HG03457 (cell line): ENCODE results near the gene ADNP.

ENCODE experiments used
- ATAC-seq: cut with Tn5 transposase; IDR thresholded peaks from one replicate; pipeline ENCODE4 v1.9.1; 2021; ENCODE audit warnings: moderate number of reproducible peaks; ENCODE audit not compliant: unreplicated experiment

Gene ADNP

DNA sequence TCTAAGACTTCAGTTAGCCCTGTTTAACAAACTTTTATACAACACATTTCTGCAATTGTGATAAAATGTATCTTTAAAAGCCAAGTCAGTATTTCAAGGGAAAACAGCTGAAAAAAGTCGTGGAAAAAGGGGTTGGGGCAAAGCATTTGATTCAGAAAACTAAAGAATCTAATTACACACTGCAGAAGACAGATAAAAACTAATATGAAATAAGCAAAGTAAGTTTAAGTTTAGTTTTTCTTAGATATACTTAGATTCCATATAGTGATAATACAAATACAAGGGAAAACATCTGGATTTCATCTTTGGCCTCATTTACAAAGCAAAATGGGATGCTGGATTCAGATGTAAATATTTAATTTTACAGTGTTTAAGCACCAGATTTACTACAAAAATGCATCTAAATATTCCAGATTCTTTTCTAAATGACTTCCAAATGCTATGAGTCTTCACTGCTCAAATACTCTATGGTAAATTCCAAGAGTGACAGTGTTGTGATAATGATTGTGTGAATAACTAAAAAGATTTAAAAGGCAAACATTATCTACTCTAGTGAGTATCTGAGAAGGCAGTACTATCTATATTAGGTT is 1.5 kb upstream of the ADNP start:
- no peak for ATAC-seq

DNA sequence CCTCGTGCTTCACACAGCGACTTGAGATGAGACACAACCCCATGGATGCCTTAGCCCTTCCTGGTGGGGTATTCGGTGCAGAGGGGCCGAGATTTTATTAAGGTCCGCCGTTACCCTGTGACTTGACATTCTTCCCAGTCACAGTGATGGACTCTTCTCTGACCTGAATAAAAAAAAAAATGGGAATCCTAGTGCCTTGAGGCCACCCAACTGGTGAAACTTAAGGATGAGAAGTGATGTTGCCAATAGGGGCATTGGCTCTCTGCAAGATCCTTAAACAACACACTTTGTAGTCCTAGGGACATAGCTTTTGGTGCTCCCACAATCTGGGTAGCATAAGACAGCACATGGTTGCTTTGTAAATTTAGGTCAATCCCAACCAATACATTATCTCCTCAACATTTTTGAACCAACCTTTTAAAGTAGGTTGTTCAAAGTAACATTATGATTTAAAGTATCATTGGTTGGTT is 814 bp upstream of the ADNP start:
- no peak for ATAC-seq

DNA sequence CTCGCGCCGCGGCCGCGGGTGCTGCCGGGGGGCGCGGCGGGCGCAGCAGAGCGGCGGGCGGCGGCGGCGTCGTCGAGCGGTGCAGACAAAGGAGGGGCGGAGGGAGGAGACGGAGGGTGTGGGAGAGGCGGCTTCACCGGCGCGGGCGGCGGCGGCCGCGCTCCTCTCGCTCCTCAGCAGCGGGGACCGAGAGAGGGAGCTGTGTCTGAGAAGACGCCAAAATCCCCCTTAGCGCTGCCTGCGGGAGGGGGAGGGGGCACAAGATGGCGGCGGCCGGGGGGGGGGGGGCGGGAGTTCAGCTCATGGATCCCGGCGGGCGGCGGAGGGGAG is 296 bp downstream of the ADNP start:
- peak; percentile 6 for ATAC-seq

DNA sequence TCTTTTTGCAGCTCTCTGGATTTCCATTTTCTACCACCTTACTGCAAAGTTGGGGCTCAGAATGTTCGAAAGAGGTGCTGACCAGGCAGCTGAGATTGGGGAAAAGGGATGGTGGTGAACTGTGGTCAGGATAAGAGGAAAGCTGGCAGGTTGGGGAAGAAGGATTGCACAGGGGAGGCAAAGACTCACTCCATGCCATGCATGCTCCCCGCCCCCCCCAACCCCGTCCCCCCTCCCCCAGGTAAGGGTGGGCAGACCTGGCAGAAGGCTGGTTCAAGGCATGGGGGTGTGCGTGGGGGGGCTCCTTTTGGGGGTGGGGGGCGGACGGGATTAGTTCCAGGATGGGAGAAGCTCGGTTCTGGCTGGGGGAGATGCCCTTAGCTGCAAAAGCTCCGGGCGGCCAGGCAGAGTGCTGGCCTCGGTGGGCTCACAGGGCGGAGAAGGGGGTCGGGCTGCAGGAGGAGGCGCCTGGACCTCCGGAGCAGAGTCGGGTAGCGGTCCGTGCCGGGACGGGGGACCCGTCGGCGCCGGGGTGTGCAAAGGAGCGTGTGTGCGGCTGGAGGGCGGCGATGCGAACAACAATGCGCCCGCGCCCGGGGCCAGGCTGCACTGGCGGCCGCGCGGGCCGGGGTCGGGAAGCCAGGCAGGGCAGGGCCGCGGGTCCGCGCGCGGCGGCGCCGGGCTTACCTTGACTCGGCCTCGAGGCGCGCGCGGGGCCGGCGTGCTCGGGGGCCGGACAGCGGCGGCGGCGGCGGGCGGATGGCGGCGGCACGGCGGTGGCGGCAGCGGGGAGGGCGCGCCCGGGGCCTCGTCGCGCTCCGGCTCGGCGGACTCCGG is 880 bp downstream of the ADNP start:
- ATAC-seq: no peak

DNA sequence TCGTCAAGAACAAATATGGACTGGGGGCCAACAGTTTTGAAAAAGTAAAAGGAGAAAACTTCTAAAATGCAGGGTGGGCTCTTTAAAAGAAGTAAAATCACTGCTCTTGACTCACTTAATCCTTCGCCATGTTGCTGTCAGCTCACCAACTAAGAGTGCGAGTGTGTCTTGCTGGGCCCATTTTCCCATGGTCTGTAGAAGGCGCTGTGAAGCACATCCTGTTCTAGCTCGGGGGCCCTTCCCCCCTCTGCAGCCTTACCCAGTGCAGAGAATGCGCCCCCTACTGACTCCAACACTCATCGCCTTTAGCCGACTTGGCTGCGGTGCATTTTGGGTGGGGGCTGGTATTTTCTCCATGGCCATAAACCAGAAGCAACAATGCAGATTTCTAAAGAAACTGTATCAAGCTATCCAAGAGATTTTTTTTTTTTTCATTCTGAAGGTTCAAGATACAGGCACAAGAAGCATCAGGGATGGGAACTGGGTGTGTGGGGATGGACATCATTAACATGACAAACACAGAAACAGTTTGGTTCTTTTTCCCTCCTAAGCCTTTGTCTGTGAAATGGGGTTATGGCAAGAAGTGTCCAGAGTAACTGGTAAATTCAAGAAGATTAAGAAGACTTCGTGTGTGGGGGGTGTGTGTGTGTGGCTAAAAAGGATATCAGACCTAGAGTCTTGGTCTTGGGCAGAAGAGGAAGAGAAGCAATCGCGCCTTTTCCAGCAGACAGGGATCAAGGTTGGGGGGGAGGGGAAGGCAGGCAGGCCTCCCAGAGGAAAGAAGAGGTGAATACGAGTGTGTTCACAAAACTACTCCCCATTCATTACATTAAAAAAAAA is 1.7 kb downstream of the ADNP start:
- peak; percentile 45 for ATAC-seq

DNA sequence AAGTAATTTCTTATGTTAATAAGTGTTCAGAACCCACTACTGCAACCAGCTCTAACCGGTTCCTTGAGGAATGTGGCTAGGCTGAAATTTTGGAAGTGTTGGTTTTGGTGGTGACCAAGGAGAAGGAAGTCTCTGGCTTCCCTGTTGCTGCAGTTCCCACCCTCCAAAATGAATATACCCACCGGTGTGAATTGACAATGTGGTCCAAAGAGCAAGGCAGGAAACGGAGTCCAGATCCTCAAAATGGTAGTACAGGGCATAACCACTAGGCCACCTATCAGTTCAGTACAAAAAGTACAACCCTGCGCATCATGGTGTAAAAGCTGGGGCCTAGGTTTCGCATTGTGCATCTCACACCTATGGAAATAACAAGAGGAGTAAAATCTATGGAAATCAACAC is 2.8 kb downstream of the ADNP start:
- ATAC-seq: no peak

DNA sequence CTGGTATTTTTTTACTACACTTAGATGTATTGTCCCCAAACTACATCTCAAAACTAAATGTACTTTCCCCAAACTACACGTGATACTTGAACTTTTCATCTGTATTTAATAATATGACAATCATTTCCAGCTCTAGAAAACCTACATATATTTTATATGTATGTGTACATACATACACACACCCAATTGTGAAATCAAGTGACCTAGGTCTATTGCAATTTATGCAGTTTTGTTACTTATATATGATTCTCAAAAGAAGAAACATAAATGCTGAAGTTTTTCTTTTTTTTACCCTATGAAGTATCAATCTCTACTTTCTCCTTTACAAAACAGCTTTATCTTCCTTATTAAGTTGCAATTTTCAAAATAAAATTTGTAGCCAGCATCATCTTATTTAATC is 4.7 kb downstream of the ADNP start:
- ATAC-seq: no peak

DNA sequence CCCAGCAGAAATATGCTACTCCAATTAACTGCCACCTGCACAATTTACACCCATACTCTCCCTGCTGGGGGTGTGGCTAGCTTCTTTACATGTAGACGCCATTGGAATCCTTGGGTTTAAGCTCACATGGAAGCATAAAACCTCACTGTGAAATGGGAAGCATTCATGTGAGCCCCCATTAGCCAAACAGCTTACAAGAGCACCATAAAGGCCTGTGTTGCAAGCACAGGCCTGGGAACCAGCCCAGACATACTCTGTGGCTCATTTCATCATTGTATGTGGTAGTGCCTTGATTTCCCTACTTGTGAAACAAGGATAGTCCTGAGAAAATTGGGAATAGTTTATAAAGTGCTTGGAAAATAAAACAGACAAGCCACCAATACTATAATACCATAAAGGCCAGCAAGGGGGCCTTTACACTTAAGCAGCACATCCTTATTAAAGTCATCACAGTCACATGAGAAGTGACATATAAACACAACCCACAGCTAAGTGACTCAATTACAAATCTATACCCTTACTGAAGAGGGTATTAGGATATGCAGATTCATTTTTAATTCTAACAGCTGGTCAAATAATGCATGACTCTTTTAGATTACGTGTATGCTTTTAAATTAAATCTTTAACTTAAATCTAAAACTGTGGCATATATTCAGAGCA is 6.8 kb downstream of the ADNP start:
- no peak for ATAC-seq

DNA sequence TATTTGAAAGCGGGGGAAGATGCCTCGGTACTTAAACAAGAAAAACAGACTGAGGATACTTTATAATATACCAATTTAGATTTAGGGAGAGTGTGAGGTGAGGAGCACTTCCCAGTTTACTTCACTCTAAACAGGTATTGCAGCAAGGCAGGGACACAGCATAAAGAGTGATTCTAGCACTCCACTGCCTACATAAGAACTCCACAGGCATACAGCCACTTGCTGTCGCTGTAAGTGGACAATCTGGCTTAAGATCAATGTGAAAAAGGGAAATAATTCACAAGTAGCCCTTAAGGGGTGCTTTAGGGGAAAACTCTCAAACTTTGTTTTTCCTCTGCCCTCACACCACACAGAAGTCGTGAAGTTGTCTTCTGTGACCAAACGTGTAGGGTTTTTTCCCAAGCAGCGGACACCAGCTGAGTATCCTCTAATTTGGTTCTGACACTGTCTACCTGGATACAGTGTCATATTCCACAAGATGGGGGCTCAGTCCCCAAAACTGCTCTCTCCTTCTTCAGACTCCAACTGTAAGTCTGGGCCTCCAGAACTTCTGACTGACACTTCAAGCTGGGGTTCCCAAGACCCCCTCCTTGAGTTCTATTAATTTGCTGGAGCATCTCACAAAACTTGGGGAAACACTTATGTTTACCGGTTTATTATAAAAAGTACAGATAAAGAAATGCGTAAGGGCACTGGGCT is 9.3 kb downstream of the ADNP start:
- no peak for ATAC-seq

DNA sequence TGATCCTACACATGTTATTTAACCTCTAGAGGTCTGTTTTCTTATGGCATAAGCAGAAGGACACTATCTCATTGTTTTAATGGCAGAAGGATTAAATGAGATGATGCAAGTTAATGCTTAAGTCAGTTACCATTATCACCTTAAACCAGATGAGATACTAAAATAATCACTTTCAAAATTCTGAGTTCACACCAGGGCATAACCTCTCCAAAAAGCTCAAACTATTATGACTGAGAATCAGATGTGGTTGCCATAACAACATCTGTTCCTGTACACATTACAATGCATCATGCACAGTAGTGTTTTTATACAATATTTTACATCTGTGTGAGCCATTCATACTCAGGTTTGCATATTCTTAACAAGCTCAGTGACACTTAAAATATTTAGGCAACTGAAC is 10.2 kb downstream of the ADNP start:
- ATAC-seq: no peak

DNA sequence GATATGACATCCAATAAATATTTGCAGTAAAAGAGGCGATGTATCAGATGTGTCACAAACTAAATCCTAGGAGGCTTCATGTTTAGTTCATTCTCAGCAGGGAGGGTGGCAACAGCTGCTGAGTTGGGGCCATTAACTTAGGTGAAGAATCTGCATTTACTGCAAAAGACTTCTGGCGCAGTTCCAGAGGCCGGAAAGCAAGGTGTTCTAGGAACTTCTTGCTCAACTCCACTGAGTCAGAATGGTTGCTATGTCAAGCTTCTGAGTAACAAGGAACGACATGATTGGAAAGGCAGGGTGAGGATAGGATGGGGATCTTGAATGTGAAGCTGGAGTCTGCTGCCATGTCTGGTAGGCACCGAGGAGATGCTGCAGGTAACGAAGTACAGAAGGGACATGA is 11.7 kb downstream of the ADNP start:
- ATAC-seq: no peak

DNA sequence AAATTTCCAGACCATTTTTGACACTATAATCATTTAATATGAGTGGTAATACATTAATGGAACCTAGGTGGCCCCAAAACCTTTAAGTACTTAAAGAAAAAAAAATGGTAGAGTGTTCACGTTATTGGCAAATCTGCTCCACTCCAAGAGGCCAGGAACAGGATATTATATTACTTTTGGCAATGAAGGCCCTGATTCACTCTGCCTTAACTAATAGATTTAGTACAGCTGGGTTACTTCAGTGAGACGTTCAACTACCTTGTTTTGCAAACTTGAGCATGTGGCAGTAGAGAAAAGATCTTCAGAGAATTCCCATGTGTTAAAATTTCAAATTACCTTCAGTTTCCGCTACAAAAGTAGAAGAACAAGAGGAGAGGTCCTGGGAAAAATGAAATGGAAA is 12.8 kb downstream of the ADNP start:
- ATAC-seq: no peak

DNA sequence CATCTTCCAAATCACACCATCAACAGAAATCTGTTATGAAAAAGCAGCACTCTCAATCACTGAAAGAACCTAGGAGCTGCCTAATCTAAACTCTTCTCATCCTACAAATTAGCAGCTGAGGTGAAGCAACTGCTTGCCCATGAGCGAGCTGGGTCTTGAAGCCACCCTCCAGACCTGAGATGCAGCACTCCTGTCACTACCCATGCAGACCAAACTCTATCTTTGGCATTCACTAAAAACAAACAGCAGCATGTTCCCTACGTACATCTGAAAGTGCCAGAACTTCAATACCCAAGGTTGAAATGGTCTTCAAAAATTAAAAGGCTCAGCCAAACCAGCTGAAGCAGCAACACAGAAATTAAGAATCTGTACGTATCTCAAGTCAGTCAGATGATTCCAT is 14.3 kb downstream of the ADNP start:
- no peak for ATAC-seq

DNA sequence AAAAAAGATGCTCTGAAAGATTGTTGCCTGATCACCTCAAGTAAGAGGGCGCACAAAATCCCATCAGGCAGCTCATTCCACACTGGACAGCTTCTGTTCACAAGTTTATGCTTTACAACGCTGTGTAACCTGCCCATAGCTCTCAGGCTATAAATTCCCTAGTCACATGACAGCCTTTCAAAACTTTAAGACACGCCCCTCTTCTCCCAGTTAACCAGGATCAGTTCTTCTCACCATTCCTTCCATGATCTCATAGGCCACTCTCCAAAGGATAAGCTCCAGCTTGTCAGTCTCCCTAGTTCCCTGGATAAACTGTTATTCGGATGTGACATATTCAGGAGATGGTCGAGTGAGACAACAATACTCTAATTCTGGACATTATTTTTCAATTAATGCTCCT is 15.0 kb downstream of the ADNP start:
- ATAC-seq: no peak

DNA sequence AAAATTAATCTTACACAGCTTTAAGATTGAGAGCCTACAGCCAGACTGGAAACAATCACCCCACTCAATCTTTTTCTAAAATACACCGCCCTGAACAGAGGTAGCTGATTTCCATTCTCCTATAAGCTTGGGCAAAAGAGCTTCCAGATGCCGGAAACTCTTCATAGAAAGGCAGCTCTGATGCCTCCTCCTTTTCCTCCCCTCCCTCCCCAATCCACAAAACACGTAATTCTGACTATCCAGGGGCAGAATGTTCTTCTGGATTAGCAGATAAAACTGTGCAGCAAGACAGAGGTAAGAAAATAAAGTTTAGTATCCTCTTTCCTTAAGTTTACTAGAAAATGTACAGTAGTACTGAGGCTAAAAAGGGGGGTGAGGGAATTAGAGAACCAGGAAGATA is 15.8 kb downstream of the ADNP start:
- no peak for ATAC-seq

DNA sequence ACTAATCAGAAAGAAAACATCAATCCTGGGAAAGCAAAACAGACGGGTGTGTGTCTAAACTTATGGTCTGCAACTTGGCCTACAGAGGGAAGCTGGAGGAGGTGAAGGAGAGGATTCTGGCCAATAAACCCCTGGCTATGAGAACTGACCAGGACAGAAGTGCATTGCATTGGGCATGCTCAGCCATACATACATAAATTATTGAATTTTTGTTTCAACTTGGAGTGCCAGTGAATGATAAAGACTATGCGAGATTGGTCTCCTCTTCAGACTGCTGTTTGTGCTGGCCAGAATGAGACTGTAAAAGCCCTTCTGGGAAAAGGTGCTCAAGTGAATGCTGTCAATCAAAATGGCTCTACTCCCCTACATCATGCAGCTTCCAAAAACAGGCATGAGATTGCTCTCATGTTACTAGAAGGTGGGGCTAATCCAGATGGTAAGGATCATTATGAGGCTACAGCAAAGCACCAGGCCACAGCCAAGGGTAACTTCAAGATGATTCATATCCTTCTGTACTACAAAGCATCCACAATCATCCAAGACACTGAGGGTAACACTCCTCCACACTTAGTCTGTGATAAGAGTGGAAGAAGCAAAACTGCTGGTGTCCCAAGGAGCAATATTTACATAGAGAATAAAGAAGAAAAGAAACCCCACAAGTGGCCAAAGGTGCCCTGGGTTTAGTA is 17.4 kb downstream of the ADNP start:
- ATAC-seq: no peak

DNA sequence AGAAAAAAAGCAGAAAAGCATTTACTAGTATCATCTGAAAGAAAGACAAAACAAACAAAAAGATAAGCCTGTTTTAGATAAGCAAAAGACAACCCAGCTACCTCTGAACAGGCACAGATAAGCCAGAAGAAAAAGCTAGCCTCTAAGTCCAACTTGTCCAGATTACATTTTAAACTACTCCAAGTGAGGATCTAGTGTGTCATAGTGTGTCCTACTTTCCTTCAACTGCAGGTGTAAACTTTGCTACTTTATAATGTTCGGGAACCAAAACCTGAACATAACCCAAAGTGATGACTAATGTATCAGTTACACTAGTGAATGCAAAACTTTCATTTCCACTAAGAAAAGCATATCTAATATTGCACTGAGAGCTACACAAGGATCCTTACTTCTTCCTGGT is 19.5 kb downstream of the ADNP start:
- no peak for ATAC-seq

DNA sequence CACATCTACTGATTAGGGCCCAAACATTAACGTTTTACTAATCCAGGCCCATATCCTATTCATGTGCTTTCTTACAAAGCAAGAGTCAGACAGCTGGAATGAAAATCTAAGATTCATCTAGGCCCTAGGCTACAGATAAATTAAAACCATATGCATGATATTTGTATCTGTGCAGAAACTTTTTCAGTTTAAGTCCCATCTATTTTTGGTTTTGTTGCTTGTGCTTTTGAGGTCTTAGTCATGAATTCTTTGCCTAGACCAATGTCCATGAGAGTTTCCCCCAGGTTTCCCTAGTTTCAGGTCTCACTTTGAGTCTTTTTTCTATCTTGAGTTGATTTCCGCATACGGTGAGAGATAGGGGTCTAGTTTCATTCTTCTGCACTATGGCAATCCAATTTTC is 20.2 kb downstream of the ADNP start:
- no peak for ATAC-seq

DNA sequence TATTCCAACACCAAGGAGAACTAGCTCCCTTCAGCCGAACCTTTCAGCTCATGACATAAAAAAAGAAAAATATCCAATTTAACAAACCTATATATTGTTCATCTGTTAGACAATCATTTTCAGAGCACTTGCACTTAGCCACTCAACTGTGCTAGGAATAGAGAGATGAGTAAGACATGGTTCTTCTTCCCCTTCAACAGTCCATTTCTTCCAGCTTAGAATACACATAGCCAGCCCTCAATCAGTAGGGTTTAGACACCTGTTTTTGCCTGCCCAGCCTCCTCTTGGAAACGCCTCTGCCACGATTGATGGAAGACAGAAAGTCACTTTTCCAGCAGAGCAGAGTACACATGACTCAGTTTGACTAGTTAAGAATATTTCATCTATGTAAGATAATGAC is 21.8 kb downstream of the ADNP start:
- ATAC-seq: no peak

DNA sequence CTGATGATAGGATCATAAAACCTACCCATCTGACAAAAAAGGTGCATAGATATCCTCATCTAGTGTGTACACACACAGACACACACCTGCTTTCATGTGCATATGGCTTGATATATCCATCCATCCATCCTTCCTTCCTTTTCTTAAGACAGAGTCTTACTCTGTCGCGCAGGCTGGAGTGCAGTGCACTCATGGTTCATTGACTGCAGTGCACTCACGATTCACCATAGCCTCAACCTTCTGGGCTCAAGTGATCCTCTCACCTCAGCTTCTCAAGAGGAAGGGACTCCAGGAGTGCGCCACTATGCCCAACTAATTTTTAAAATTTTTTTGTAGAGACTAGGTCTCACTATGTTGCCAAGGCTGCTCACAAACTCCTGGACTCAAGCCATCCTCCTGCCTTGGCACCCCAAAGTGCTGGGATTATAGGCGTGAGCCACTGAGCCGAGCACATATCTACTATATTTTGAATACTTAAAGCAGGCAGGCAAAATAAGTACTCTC is 27.1 kb downstream of the ADNP start:
- ATAC-seq: no peak
